ENCODE measurements around the gene SLC46A3.
A peak's percentile ranks its signal among the peaks of the same experiment; 100 is the strongest.

SLC46A3 gene, protein sequence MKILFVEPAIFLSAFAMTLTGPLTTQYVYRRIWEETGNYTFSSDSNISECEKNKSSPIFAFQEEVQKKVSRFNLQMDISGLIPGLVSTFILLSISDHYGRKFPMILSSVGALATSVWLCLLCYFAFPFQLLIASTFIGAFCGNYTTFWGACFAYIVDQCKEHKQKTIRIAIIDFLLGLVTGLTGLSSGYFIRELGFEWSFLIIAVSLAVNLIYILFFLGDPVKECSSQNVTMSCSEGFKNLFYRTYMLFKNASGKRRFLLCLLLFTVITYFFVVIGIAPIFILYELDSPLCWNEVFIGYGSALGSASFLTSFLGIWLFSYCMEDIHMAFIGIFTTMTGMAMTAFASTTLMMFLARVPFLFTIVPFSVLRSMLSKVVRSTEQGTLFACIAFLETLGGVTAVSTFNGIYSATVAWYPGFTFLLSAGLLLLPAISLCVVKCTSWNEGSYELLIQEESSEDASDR

DNA sequence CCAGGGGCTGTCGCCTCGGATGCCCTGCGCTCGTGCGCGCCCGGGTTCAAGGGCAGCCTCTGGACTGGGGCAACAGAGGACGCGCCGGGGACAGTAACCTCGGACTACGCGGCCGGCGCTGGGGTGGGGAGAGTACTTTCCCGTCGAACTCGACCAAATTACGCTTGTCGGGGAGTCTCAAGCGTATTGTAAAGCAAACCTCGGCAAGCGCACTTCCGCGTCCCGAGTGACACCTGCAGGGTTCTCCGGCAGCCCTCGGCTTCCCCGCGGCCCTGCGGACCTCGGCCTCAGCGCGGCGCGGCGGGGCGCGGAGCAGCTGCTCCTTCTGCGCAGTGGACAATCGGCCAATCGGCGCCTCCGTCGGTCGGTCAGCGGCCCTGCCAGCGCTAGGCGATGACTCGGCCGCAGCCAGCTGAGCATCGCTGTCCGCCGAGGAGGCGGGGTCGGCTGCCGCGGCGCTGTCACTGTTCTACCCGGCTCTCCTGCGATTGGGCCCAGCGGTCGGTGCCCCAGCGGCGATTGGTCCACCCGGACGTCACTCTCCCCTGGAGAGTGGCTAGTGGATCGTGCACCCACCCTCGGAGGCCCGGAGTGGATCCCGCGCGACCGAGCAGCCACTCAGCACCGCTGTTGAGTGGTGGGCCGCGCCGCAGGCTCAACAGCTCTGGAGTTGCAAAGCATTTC is at the start of gene SLC46A3:
Gene SLC46A3, minus strand, starts transcription at position 428 of the 684 bp plus-strand sequence. CDS start 972 bp downstream, outside the sequence.
- H3K9ac ChIP-seq (ENCODE audit: low read length): peak within 1 kb of the TSS; percentile 95
- no peaks in the 10 kb centered on the region for H3K27me3 ChIP-seq (ENCODE audit: control insufficient read depth, insufficient read depth, low read length)
- H3K27ac ChIP-seq (ENCODE audit: low read depth, low read length): peak within 1 kb of the TSS; percentile 93
- no peaks in the 10 kb centered on the region for H3K36me3 ChIP-seq (ENCODE audit: control insufficient read depth, insufficient read depth, low read length)
- H3K4me1 ChIP-seq (ENCODE audit: control insufficient read depth, insufficient read depth, low read length): peaks cover 7% of the 10 kb centered on the region
- H3K4me3 ChIP-seq (ENCODE audit: low read length): peak within 1 kb of the TSS; percentile 89

DNA sequence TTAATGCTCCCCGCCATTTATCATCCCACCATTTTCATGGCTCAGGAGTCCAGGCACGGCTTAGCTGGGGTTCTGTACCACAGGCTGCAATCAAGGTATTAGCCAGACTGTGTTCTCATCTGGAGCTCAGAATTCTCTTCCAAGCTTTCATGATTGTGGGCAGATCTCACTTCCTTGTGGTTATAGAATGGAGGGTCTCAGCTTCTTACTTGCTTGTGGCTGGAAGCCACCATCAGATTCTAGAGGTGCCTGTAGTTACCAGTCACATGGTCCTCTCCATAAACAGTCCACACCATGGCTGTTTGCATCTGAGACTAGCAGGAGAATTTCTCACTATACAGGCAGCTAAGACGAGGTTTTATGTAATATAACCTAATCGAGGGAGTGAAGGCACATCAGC is 45.1 kb upstream of the SLC46A3 start:
- H3K27me3 ChIP-seq (ENCODE audit: control insufficient read depth, insufficient read depth, low read length): no peaks in the 10 kb centered on the region
- no peaks in the 10 kb centered on the region for H3K36me3 ChIP-seq (ENCODE audit: control insufficient read depth, insufficient read depth, low read length)
- H3K4me3 ChIP-seq (ENCODE audit: low read length): no peak overlapping the region
- no peak overlapping the region for H3K27ac ChIP-seq (ENCODE audit: low read depth, low read length)
- no peak overlapping the region for H3K9ac ChIP-seq (ENCODE audit: low read length)
- no peaks in the 10 kb centered on the region for H3K4me1 ChIP-seq (ENCODE audit: control insufficient read depth, insufficient read depth, low read length)

DNA sequence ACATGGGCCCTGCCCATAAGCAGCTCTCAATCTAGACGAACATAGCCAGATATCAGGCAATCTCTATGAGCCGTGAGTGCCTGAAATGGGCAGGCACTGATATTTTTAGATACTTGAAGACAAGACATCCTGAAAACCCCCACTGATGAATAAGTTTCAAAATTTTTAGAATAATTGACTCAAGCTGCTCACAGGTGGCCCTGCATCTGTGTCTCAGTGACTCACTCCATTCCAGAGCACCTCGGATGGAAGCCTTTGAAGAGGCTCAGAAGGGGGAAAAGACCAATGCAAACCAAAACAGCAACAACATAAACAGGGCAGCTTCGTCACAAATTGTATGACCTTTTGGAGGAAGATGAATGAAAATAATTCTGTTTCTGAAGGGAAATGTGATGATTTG is 42.8 kb upstream of the SLC46A3 start:
- Histone ChIP-seq H3K36me3 (ENCODE audit: control insufficient read depth, insufficient read depth, low read length) (no peaks in the 10 kb centered on the region), H3K4me3 (ENCODE audit: low read length) (no peak overlapping the region), H3K9ac (ENCODE audit: low read length) (no peak overlapping the region), H3K27me3 (ENCODE audit: control insufficient read depth, insufficient read depth, low read length) (no peaks in the 10 kb centered on the region), H3K4me1 (ENCODE audit: control insufficient read depth, insufficient read depth, low read length) (no peaks in the 10 kb centered on the region), H3K27ac (ENCODE audit: low read depth, low read length) (no peak overlapping the region)

DNA sequence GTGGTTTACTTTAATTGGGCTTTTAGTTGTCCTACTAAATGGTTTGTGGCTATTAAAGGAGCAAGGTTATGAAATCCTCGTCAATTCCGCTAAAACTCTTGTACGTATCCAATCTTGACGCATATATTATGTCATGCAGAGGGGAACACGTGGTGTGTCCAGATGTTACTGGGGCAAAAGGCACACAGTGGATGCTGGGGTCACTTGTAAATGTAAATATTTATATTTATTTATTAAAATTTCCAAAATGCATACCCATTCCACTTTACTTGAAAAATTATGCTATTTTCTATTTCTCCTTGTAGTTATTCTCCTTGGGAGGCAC is 36.7 kb upstream of the SLC46A3 start:
- no peak overlapping the region for H3K9ac ChIP-seq (ENCODE audit: low read length)

GRCh38 chr13:28754698-28755545 is 36.2 kb upstream of the SLC46A3 start:
- Histone ChIP-seq H3K4me3 (ENCODE audit: low read length) (peak overlapping the region; percentile 33), H3K4me1 (ENCODE audit: control insufficient read depth, insufficient read depth, low read length) (no peaks in the 10 kb centered on the region), H3K27ac (ENCODE audit: low read depth, low read length) (peak overlapping the region; percentile 24), H3K36me3 (ENCODE audit: control insufficient read depth, insufficient read depth, low read length) (no peaks in the 10 kb centered on the region), H3K9ac (ENCODE audit: low read length) (no peak overlapping the region), H3K27me3 (ENCODE audit: control insufficient read depth, insufficient read depth, low read length) (no peaks in the 10 kb centered on the region)

More for the DNA sequence above, 36.7 kb upstream of the SLC46A3 start:
- H3K4me3 ChIP-seq (ENCODE audit: low read length): no peak overlapping the region
- H3K4me1 ChIP-seq (ENCODE audit: control insufficient read depth, insufficient read depth, low read length): no peaks in the 10 kb centered on the region
- no peaks in the 10 kb centered on the region for H3K27me3 ChIP-seq (ENCODE audit: control insufficient read depth, insufficient read depth, low read length)
- H3K36me3 ChIP-seq (ENCODE audit: control insufficient read depth, insufficient read depth, low read length): no peaks in the 10 kb centered on the region
- H3K27ac ChIP-seq (ENCODE audit: low read depth, low read length): no peak overlapping the region

- no peak overlapping the region for H3K27ac ChIP-seq (ENCODE audit: low read depth, low read length)
- no peak overlapping the region for H3K4me3 ChIP-seq (ENCODE audit: low read length)
- H3K4me1 ChIP-seq (ENCODE audit: control insufficient read depth, insufficient read depth, low read length): no peaks in the 10 kb centered on the region
- H3K36me3 ChIP-seq (ENCODE audit: control insufficient read depth, insufficient read depth, low read length): no peaks in the 10 kb centered on the region
- no peak overlapping the region for H3K9ac ChIP-seq (ENCODE audit: low read length)
- H3K27me3 ChIP-seq (ENCODE audit: control insufficient read depth, insufficient read depth, low read length): no peaks in the 10 kb centered on the region
These were observed 35.2 kb upstream of the SLC46A3 start for GRCh38 chr13:28753946-28754345.

DNA sequence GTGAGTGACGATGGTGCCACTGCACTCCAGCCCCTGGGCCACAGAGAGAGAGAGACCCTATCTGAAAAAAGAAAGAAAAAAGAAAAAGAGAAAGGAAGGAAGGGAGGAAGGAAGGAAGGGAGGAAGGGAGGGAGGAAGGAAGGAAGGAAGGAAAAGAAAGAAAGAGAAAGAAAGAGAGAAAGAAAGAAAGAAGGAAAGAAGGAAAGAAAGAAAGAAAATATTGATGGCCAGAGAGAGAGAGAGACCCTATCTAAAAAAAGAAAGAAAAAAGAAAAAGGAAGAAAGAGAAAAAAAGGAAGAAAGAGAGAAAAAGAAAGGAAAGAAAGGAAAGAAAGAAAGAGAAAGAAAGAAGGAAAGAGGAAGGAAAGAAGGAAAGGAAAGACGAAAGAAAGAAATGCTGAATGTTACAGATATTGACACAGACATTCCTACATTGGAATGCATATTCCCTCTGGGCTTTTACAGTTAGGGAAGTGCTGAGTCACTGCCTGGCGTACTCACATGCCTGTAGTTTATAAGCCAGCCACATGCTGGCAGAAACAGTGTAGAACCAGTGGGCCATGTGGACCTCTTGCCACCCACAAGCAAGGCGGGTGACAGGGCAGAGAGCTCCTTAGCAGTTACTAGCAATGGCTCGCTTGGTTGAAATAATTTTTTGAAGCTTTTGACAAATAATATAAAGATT is 34.6 kb upstream of the SLC46A3 start:
- no peak overlapping the region for H3K4me3 ChIP-seq (ENCODE audit: low read length)
- no peaks in the 10 kb centered on the region for H3K27me3 ChIP-seq (ENCODE audit: control insufficient read depth, insufficient read depth, low read length)
- no peaks in the 10 kb centered on the region for H3K4me1 ChIP-seq (ENCODE audit: control insufficient read depth, insufficient read depth, low read length)
- H3K27ac ChIP-seq (ENCODE audit: low read depth, low read length): no peak overlapping the region
- no peak overlapping the region for H3K9ac ChIP-seq (ENCODE audit: low read length)
- no peaks in the 10 kb centered on the region for H3K36me3 ChIP-seq (ENCODE audit: control insufficient read depth, insufficient read depth, low read length)

DNA sequence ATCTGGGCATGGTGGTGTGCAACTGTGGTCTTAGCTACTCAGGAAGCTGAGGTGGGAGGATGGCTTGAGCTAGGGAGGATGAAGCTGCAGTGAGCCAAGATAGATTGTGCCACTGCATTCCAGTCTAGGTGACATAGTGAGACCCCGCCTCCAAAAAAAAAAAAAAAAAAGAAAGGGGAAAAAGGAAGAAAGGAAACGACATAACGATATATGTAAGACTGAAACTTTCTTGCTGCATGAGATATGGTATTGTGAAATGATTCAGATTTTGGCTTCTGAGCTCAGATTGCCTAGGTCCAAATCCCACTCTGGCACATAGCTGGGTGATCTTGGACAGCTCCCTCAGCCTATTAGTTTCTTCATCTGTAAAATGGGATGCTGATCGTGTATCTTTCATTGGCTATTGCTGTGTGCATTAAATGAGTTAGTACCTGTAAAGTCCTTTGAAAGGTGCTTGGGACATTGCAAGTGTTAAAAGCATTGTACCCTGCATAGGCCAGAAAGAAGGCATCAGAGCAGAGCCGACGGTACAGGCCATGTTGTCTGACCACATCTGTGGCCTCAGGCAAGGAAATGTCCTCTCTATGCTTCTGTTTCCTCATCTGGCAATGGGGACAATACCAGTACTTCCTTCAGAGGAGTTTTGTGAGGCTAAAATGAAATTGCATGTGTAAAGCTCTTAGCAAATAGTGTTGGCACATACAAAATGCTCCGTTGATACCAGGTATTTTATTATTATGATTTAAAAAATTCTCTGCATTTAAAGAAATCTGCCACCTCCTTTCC is 32.6 kb upstream of the SLC46A3 start:
- Histone ChIP-seq H3K4me1 (ENCODE audit: control insufficient read depth, insufficient read depth, low read length) (no peaks in the 10 kb centered on the region), H3K36me3 (ENCODE audit: control insufficient read depth, insufficient read depth, low read length) (no peaks in the 10 kb centered on the region), H3K27ac (ENCODE audit: low read depth, low read length) (no peak overlapping the region), H3K27me3 (ENCODE audit: control insufficient read depth, insufficient read depth, low read length) (no peaks in the 10 kb centered on the region), H3K9ac (ENCODE audit: low read length) (no peak overlapping the region), H3K4me3 (ENCODE audit: low read length) (no peak overlapping the region)

DNA sequence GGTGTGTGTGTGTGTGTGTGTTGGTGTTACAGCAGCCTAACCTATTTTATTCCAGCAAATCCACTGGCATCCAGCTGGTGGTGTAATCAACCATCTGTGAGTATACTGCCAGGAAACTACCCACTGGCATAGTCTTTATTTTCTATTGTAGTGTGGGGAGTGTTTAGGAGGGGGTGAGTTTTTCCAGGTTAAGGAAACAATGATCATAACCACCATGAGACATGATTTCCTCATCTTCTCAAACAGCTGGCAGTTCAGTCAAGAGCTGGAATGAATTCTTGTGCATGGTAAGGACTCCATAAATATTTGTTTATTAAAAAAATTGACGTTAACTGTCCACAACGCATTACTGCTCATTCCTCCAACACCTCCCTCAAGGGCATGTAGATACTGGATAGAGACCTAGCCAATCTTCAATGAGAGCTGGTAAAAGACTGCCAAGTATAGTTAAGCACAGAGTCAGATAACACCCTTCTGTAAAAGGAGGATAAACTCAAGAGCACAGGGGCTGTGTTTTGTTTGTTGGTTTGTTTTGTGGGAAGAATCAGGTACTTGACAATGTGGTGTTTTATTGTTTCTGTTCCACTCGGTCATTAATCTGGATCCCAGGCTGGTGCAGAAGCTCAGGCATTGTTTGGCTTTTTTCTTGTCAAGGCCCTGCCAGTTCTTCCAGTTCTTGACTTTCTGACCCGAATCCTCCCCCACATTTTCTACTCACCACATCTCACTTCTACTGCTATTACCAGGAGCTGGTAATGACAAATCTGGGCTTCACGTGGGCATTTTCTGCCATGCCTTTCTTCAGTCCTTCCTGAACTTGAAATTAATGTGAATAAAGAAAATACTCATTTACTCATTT is 31.6 kb upstream of the SLC46A3 start:
- Histone ChIP-seq H3K4me3 (ENCODE audit: low read length) (no peak overlapping the region), H3K36me3 (ENCODE audit: control insufficient read depth, insufficient read depth, low read length) (no peaks in the 10 kb centered on the region), H3K4me1 (ENCODE audit: control insufficient read depth, insufficient read depth, low read length) (no peaks in the 10 kb centered on the region), H3K9ac (ENCODE audit: low read length) (no peak overlapping the region), H3K27ac (ENCODE audit: low read depth, low read length) (no peak overlapping the region), H3K27me3 (ENCODE audit: control insufficient read depth, insufficient read depth, low read length) (no peaks in the 10 kb centered on the region)

- H3K4me1 ChIP-seq (ENCODE audit: control insufficient read depth, insufficient read depth, low read length): no peaks in the 10 kb centered on the region
- no peaks in the 10 kb centered on the region for H3K36me3 ChIP-seq (ENCODE audit: control insufficient read depth, insufficient read depth, low read length)
- no peak overlapping the region for H3K27ac ChIP-seq (ENCODE audit: low read depth, low read length)
- no peak overlapping the region for H3K4me3 ChIP-seq (ENCODE audit: low read length)
- H3K9ac ChIP-seq (ENCODE audit: low read length): no peak overlapping the region
- no peaks in the 10 kb centered on the region for H3K27me3 ChIP-seq (ENCODE audit: control insufficient read depth, insufficient read depth, low read length)
These were observed 29.1 kb upstream of the SLC46A3 start for GRCh38 chr13:28747851-28748250.

DNA sequence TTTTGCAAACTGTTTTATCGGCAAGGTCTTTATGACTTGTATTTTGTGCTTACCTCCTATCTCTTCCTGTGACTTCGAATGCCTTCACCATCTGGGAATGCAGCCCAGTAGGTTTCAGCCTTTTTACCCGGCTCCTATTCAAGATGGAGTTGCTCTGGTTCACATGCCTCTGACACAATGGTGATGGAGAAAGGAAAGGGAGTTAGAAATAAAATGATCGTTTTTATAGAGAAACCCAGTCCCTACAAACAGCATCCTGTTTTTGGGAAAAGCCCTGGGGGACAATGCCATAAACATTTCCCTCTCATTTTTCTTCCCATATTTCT is 27.5 kb upstream of the SLC46A3 start:
- no peak overlapping the region for H3K27ac ChIP-seq (ENCODE audit: low read depth, low read length)
- H3K4me1 ChIP-seq (ENCODE audit: control insufficient read depth, insufficient read depth, low read length): no peaks in the 10 kb centered on the region
- H3K27me3 ChIP-seq (ENCODE audit: control insufficient read depth, insufficient read depth, low read length): no peaks in the 10 kb centered on the region
- no peak overlapping the region for H3K4me3 ChIP-seq (ENCODE audit: low read length)
- H3K9ac ChIP-seq (ENCODE audit: low read length): no peak overlapping the region
- no peaks in the 10 kb centered on the region for H3K36me3 ChIP-seq (ENCODE audit: control insufficient read depth, insufficient read depth, low read length)

Data from rectal smooth muscle tissue (tissue), 1 donor.